ENCODE data around the gene PDS5A. TPM values are rescaled to one million over a fixed set of nuclear protein-coding genes. Genes with fewer than 3 reads are reported as not detected.

The PDS5A gene
- total and polyA plus RNA-seq, 9 of the 15 experiments (the other 6 are each of a cell fraction or from before 2014, with no cell fraction given) = 16.4 to 85.4 (median 70.0) TPM

GRCh38 chr4:39970671-39971640 lies 6.8 kb downstream of the PDS5A start (continued):
- TF ChIP-seq ATF6 (CRISPR knock-in tag; IDR thresholded peaks at IDR 0.05) (no peak), FOXA3 (CRISPR knock-in tag; conservative IDR thresholded peaks at IDR 0.05 in 1 of 2, IDR thresholded peaks at IDR 0.05 in 1 of 2) (peak in 1 of 2 experiments; percentile 51; a peak in 1 of 4 replicates), TSC22D4 (tag; IDR thresholded peaks at IDR 0.05) (no peak), CREM (IDR thresholded peaks at IDR 0.05; ENCODE audit: low read depth) (peak; percentile 63), TAL1 (IDR thresholded peaks at IDR 0.05) (peak; percentile 65), HNRNPH1 (optimal IDR thresholded peaks at IDR 0.05; ENCODE audit: low read depth, low read length) (no peak), NFE2 (IDR thresholded peaks at IDR 0.05; ENCODE audit: low read depth) (no peak; the same call in 1 of the 2 replicates), TCF15 (CRISPR knock-in tag; IDR thresholded peaks at IDR 0.05) (no peak), KLF16 (IDR thresholded peaks at IDR 0.05) (0 out of 2 replicates have a peak, but pooled peaks have one; percentile 32), TBL1XR1 (IDR thresholded peaks at IDR 0.05; ENCODE audit: low read length in 2 of 2) (peak in 1 of 2 experiments; percentile 79; a peak in 3 of 4 replicates), CTBP1 (IDR thresholded peaks at IDR 0.05; ENCODE audit: borderline replicate concordance) (peak; percentile 87), NR2C1 (IDR thresholded peaks at IDR 0.05) (peak; percentile 60; the same call in 1 of the 2 replicates), NR2C1 (tag; IDR thresholded peaks at IDR 0.05) (peak; percentile 52; the same call in 1 of the 2 replicates), HDAC1 (IDR thresholded peaks at IDR 0.05) (peak in 1 of 2 experiments; percentile 47; a peak in 1 of 4 replicates), SMARCA4 (IDR thresholded peaks at IDR 0.05) (peak; percentile 78), MYNN (IDR thresholded peaks at IDR 0.05) (no peak), MYNN (CRISPR knock-in tag; IDR thresholded peaks at IDR 0.05) (no peak), MYC (IDR thresholded peaks at IDR 0.05; ENCODE audit: low read depth, low read length) (0 out of 2 replicates have a peak, but pooled peaks have one; percentile 37), MYC (CRISPR knock-in tag; IDR thresholded peaks at IDR 0.05; ENCODE audit: borderline replicate concordance, low read depth) (no peak), HES1 (IDR thresholded peaks at IDR 0.05; ENCODE audit: low read depth) (peak; percentile 60; the same call in 1 of the 2 replicates), ZNF41 (CRISPR knock-in tag; conservative IDR thresholded peaks at IDR 0.05) (no peak), CBFA2T3 (IDR thresholded peaks at IDR 0.05) (peak; percentile 90), STAT5A (IDR thresholded peaks at IDR 0.05; ENCODE audit: borderline replicate concordance, low read length) (peak; percentile 49; the same call in 1 of the 2 replicates), TEAD4 (IDR thresholded peaks at IDR 0.05; ENCODE audit: low read length) (peak; percentile 92), TEAD4 (CRISPR knock-in tag; IDR thresholded peaks at IDR 0.05; ENCODE audit: borderline replicate concordance) (0 out of 2 replicates have a peak, but pooled peaks have one; percentile 21), YBX1 (IDR thresholded peaks at IDR 0.05) (no peak), NFIC (IDR thresholded peaks at IDR 0.05) (peak; percentile 77), GTF2E2 (tag; IDR thresholded peaks at IDR 0.05) (peak; percentile 49; the same call in 1 of the 2 replicates)

Measured in K562 (cell line).